Measurements from ENCODE around the gene IGF2. TPM values are rescaled to one million over a fixed set of nuclear protein-coding genes. Genes with fewer than 3 reads are reported as not detected.

IGF2 gene
- total RNA-seq, 1 donor from 2014 or later: 19.6 TPM

Small RNA genes within 50 kb of the gene (small RNA-seq; reads per million reads assigned to genes)
- not detected for gene MIR4686
- gene MIR483: 0.76 reads per million, percentile 56 among the genes with 10 or more reads in this experiment

Other genes with a start within 250 kb of the IGF2 start
- gene PRR33, start 247.5 kb downstream of the IGF2 start, total RNA-seq: not detected
- gene TNNT3, start 219.7 kb downstream of the IGF2 start, total RNA-seq: not detected
- gene MRPL23, start 192.1 kb downstream of the IGF2 start, total RNA-seq: 19.2 TPM
- 9.8 TPM for gene H19, start 141.5 kb downstream of the IGF2 start, total RNA-seq
- gene INS, start 21.8 kb upstream of the IGF2 start, total RNA-seq: not detected
- 0.82 TPM for gene TH, start 32.4 kb upstream of the IGF2 start, total RNA-seq
- 0.82 TPM for gene ASCL2, start 131.2 kb upstream of the IGF2 start, total RNA-seq
- under 0.01 TPM for gene C11orf21, start 162.5 kb upstream of the IGF2 start, total RNA-seq
- gene TSPAN32, start 162.6 kb upstream of the IGF2 start, total RNA-seq: 0.41 TPM
- gene CD81, start 237.9 kb upstream of the IGF2 start, total RNA-seq: 67.7 TPM